Measurements from ENCODE around the gene PHF1.

- TF ChIP-seq EZH2 (IDR thresholded peaks at IDR 0.05; ENCODE audit: borderline replicate concordance, low read length) (no peak), CTCF (conservative IDR thresholded peaks at IDR 0.05 in 1 of 2, IDR thresholded peaks at IDR 0.05 in 1 of 2; ENCODE audit: extremely low read depth in 1 of 2, insufficient read depth in 1 of 2, low read depth in 1 of 2, low read length in 2 of 2) (no peak)
These were observed at the start of gene PHF1 for GRCh38 chr6:33410711-33411631.

Data from mammary epithelial cell (primary cell).